K562 (cell line): ENCODE data around the gene SCT. TPM values are rescaled to one million over a fixed set of nuclear protein-coding genes. Genes with fewer than 3 reads are reported as not detected.
A peak's percentile ranks its signal among the peaks of the same experiment; 100 is the strongest.

Experiments
- BHLHE40 ChIP-seq: IDR thresholded peaks from 2 replicates; pipeline ENCODE4 v1.6.1; 2011; ENCODE audit warnings: low read length, improper control_type of control experiment
- CTCF ChIP-seq, 3 experiments: IDR thresholded peaks in 2 of 3; conservative IDR thresholded peaks in 1 of 3; 2 replicates each; pipeline ENCODE4 v1.5.1; 2011 to 2012; ENCODE audit warnings: low read length in 3 of 3, mild to moderate bottlenecking in 3 of 3, control low read depth in 2 of 3, improper control_type of control experiment in 1 of 3, inconsistent platforms in 1 of 3, low read depth in 1 of 3, mixed read lengths in 1 of 3, moderate library complexity in 1 of 3; ENCODE audit not compliant: insufficient read depth in 2 of 3
- E2F8 ChIP-seq: fragments of 450-650 bp; IDR thresholded peaks from 2 replicates; pipeline ENCODE4 v1.7.1; 2018; ENCODE audit warnings: mild to moderate bottlenecking, low read depth; ENCODE audit not compliant: partially characterized antibody
- MAFF ChIP-seq: IDR thresholded peaks from 2 replicates; pipeline ENCODE4 v1.6.1; 2012; ENCODE audit warnings: low read length, improper control_type of control experiment
- PHB ChIP-seq: fragments of 250-450 bp; sonication (Bioruptor Pico); IDR thresholded peaks from 2 replicates; pipeline ENCODE4 v1.5.0; 2021
- POLR2A ChIP-seq: fragments of 450-650 bp; conservative IDR thresholded peaks from 2 replicates; pipeline ENCODE4 v1.6.1; 2016
- RBM14 ChIP-seq: fragments of 200-400 bp; formaldehyde crosslinking; IDR thresholded peaks from 2 replicates; pipeline ENCODE4 v1.6.1; 2018; ENCODE audit warnings: low read depth, mild to moderate bottlenecking, low read length, moderate library complexity, borderline replicate concordance; ENCODE audit not compliant: insufficient read depth
- SMARCB1 ChIP-seq: IDR thresholded peaks from 2 replicates; pipeline ENCODE4 v1.6.1; 2011; ENCODE audit warnings: improper control_type of control experiment, low read depth; ENCODE audit not compliant: insufficient read length
- STAT5A ChIP-seq: IDR thresholded peaks from 2 replicates; pipeline ENCODE4 v1.6.1; 2012; ENCODE audit warnings: low read length, inconsistent platforms, borderline replicate concordance
- ZNF224 ChIP-seq: sonication (generic); formaldehyde crosslinking; IDR thresholded peaks from 2 replicates; pipeline ENCODE4 v1.8.0; 2022; ENCODE audit warnings: mild to moderate bottlenecking, missing genetic modification reagents
- polyA plus RNA-seq, 8 experiments: library from polyadenylated mRNA; depleted of rRNA in 4 of 8; stranded (reverse) in 5 of 8; unstranded in 3 of 8; fragments of >200 nt; fragmentation: Nextera tagmentation in 2 of 8; fragmentation: Illumina TruSeq in 1 of 8; extraction: Ambion mirVana in 2 of 8; extraction: Trizol in 1 of 8; gene quantifications; 2 replicates each; pipeline versions ENCODE4 v1.2.1 to v1.2.3, GENCODE V29; 2011 to 2014; ENCODE audit warnings: inconsistent platforms in 1 of 8, missing spikeins in 1 of 8
- total RNA-seq, 7 experiments: library from RNA; depleted of rRNA in 6 of 7; stranded (reverse); fragments of >200 nt in 6 of 7; fragmentation: Illumina TruSeq in 2 of 7; extraction: Trizol in 2 of 7; gene quantifications; 2 replicates each; pipeline versions ENCODE4 v1.2.1 to v1.2.3, GENCODE V29; 2011 to 2021; ENCODE audit warnings: low replicate concordance in 1 of 7
- TF ChIP-seq, protein P1 (sequence below), 2 experiments: fragments of 450-650 bp; IDR thresholded peaks; 2 replicates each; pipeline ENCODE4 v1.6.1; 2018; ENCODE audit warnings: mild to moderate bottlenecking in 2 of 2, low read depth in 1 of 2; ENCODE audit not compliant: partially characterized antibody in 2 of 2
- TF ChIP-seq, protein P2 (sequence below): fragments of 250-450 bp; sonication (Bioruptor Pico); IDR thresholded peaks from 2 replicates; pipeline ENCODE4 v1.4.0; 2020; ENCODE audit warnings: borderline replicate concordance
- TF ChIP-seq, protein P3 (sequence below): fragments of 450-650 bp; conservative IDR thresholded peaks from 2 replicates; pipeline ENCODE4 v1.6.1; 2016; ENCODE audit warnings: missing genetic modification characterization, low read depth, mild to moderate bottlenecking, missing compliant biosample characterization, moderate library complexity

The SCT gene
- total and polyA plus RNA-seq, 9 of the 15 experiments (the other 6 are each of a cell fraction or from before 2014, with no cell fraction given), result not detected

DNA sequence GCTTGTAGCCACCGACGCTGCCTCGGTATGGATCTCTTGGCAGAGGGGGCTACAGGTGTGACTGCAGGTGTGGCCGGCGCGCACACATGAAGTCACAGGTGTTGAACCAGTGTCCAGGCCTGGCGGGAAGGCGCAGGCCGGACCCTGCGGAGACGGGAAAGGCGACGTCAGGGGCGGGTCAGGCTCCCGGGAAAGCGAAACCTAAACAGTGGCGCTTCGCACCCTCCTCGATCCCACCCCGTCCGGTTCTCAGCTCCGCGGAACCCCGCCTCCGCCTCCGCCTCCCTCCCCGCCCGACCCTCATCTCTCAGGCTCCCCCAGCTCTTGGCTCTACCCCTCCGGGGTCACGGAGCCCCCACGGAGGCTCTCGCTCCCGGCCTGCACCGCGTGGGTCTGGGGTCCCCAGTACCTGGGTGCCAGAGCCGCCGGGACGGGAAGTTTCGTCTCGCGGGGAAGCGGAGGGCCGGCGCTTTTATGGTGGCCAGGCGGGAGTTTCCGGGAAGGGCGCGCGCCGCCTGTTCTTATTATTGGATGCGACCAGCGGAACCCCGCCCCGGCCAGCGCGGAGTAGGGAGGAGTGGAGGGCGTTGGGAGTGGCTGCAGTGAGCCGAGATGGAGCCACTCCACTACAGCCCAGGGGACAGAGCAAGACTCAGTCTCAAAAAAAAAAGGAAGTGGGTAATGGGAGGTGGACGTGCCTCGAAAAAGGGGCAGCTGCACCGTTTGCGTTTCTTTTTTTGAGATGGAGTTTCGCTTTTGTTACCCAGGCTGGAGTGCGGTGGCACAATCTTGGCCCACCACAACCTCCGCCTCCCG is 11.3 kb downstream of the SCT start, which contains the start of gene IRF7 (continued):
- peak; percentile 7; the same call in 1 of the 2 replicates for TF ChIP-seq PHB
- TF ChIP-seq, protein P1, sequence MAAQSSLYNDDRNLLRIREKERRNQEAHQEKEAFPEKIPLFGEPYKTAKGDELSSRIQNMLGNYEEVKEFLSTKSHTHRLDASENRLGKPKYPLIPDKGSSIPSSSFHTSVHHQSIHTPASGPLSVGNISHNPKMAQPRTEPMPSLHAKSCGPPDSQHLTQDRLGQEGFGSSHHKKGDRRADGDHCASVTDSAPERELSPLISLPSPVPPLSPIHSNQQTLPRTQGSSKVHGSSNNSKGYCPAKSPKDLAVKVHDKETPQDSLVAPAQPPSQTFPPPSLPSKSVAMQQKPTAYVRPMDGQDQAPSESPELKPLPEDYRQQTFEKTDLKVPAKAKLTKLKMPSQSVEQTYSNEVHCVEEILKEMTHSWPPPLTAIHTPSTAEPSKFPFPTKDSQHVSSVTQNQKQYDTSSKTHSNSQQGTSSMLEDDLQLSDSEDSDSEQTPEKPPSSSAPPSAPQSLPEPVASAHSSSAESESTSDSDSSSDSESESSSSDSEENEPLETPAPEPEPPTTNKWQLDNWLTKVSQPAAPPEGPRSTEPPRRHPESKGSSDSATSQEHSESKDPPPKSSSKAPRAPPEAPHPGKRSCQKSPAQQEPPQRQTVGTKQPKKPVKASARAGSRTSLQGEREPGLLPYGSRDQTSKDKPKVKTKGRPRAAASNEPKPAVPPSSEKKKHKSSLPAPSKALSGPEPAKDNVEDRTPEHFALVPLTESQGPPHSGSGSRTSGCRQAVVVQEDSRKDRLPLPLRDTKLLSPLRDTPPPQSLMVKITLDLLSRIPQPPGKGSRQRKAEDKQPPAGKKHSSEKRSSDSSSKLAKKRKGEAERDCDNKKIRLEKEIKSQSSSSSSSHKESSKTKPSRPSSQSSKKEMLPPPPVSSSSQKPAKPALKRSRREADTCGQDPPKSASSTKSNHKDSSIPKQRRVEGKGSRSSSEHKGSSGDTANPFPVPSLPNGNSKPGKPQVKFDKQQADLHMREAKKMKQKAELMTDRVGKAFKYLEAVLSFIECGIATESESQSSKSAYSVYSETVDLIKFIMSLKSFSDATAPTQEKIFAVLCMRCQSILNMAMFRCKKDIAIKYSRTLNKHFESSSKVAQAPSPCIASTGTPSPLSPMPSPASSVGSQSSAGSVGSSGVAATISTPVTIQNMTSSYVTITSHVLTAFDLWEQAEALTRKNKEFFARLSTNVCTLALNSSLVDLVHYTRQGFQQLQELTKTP (IDR thresholded peaks at IDR 0.05; ENCODE audit: low read depth in 1 of 2, partially characterized antibody in 2 of 2), result no peak
- no peak for TF ChIP-seq SMARCB1
- no peak for TF ChIP-seq BHLHE40
- TF ChIP-seq, protein P2, sequence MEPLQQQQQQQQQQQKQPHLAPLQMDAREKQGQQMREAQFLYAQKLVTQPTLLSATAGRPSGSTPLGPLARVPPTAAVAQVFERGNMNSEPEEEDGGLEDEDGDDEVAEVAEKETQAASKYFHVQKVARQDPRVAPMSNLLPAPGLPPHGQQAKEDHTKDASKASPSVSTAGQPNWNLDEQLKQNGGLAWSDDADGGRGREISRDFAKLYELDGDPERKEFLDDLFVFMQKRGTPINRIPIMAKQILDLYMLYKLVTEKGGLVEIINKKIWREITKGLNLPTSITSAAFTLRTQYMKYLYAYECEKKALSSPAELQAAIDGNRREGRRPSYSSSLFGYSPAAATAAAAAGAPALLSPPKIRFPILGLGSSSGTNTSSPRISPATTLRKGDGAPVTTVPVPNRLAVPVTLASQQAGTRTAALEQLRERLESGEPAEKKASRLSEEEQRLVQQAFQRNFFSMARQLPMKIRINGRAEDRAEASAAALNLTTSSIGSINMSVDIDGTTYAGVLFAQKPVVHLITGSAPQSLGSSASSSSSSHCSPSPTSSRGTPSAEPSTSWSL (CRISPR knock-in tag), result no peak
- no peak for TF ChIP-seq RBM14
- TF ChIP-seq CTCF (IDR thresholded peaks at IDR 0.05 in 2 of 3, conservative IDR thresholded peaks at IDR 0.05 in 1 of 3; ENCODE audit: insufficient read depth in 2 of 3, low read depth in 1 of 3, low read length in 3 of 3), result no peak
- TF ChIP-seq, protein P3, sequence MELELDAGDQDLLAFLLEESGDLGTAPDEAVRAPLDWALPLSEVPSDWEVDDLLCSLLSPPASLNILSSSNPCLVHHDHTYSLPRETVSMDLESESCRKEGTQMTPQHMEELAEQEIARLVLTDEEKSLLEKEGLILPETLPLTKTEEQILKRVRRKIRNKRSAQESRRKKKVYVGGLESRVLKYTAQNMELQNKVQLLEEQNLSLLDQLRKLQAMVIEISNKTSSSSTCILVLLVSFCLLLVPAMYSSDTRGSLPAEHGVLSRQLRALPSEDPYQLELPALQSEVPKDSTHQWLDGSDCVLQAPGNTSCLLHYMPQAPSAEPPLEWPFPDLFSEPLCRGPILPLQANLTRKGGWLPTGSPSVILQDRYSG (tag), result no peak
- TF ChIP-seq POLR2A, result peak; percentile 81
- TF ChIP-seq ZNF224 (CRISPR knock-in tag), result no peak
- TF ChIP-seq E2F8, result peak; percentile 48
- no peak for TF ChIP-seq STAT5A
- TF ChIP-seq MAFF, result no peak
